ENCODE results near the gene KCNQ1. TPM values are rescaled to one million over a fixed set of nuclear protein-coding genes. Genes with fewer than 3 reads are reported as not detected.

KCNQ1 gene
- total and polyA plus RNA-seq, 2 donors (not counting 3 experiments of a cell fraction or from before 2014, with no cell fraction given) = 0.07 to 0.09 TPM

DNA sequence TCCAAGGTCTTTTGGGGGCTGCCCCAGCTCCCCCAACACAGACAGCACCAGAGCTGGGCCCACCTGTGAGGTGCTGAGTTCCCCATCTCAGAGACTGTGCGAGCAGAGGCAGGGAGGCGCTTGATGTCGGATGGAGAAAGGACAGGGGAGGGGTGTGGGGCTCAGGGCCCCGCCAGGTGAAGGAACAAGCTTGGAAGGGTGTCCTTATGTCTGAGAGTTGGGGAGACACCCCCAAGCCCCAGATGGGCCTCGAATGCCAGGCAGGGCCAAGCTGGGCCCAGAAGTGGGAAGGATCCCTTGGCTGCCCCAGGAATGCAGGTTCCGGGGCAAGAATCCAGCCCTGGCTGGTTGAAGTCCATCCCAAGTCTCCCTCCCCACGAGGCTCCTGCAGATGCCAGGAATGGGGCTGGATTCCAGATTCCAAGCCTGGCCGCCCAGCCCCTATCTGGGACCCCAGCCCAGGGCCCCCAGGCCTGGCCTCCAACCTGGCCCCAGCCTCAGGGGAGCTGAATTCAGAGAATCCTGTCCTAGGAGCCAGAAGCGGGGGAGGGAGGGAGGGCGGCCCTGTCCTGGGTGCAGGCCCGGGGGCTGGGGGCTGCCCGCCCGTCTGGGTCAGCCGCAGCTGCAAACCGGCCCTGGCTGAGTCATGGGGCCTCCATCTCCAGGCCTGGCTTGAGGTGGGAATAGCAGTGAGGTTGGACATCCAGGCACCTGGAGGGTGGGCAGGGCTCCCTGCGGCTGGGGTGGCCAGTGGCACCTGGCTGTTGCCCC lies 389.9 kb downstream of the KCNQ1 start:
- H3K4me1 ChIP-seq (ENCODE audit: control insufficient read depth, extremely low read depth, insufficient read depth, low read length) = no peaks in the 10 kb centered on the region
- no peak overlapping the region for H3K9ac ChIP-seq (replicated peaks; ENCODE audit: extremely low read depth, insufficient read depth, low read length)
- no peaks in the 10 kb centered on the region for H3K79me2 ChIP-seq (ENCODE audit: control insufficient read depth, insufficient read depth, low read length)
- no peak overlapping the region for H2AFZ ChIP-seq (ENCODE audit: low read depth, low read length)
- H3K36me3 ChIP-seq (ENCODE audit: control insufficient read depth in 2 of 2, extremely low read depth in 1 of 2, insufficient read depth in 2 of 2, low read length in 2 of 2) = no peaks in the 10 kb centered on the region
- BruUV-seq (replicated peaks) = no TSS peak
- ChIA-PET POLR2A (no interaction called here), CTCF (no interaction called here)
- DNase-seq (ENCODE audit: low read depth, low spot score) = no peak
- dilution Hi-C loops (cut with MboI; ENCODE audit: extremely low pct_ligation_motif_present, low sequenced_read_pairs) (no loop called here), intact Hi-C loops (cut with micrococcal nuclease) (no loop called here)
- FAIRE-seq = no peak
- H3K27me3 ChIP-seq (ENCODE audit: control insufficient read depth in 2 of 2, insufficient read depth in 2 of 2, low read length in 2 of 2) = no peaks in the 10 kb centered on the region
- no peak overlapping the region for H3K4me2 ChIP-seq (ENCODE audit: insufficient read depth, low read length)
- no peak overlapping the region for H3K27ac ChIP-seq (ENCODE audit: insufficient read depth, low read depth, low read length)
- no peaks in the 10 kb centered on the region for H4K20me1 ChIP-seq (replicated peaks; ENCODE audit: control insufficient read depth, extremely low read depth, insufficient read depth, low read length)
- no peak overlapping the region for H3K4me3 ChIP-seq (replicated peaks in 1 of 3; ENCODE audit: insufficient read depth in 1 of 3, low read depth in 1 of 3, low read length in 3 of 3)
- H3K9me1 ChIP-seq (replicated peaks; ENCODE audit: control insufficient read depth, extremely low read depth, insufficient read depth, low read length) = no peaks in the 10 kb centered on the region
- TF ChIP-seq, protein P1, sequence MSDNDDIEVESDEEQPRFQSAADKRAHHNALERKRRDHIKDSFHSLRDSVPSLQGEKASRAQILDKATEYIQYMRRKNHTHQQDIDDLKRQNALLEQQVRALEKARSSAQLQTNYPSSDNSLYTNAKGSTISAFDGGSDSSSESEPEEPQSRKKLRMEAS (IDR thresholded peaks at IDR 0.05; ENCODE audit: insufficient read depth, insufficient read length) = no peak
- TF ChIP-seq MYC (IDR thresholded peaks at IDR 0.05; ENCODE audit: low read depth, low read length) (no peak), POLR2AphosphoS5 (IDR thresholded peaks at IDR 0.05; ENCODE audit: insufficient read depth, low read depth, low read length) (no peak), FOS (IDR thresholded peaks at IDR 0.05; ENCODE audit: borderline replicate concordance, insufficient read depth, low read length) (no peak), CTCF (IDR thresholded peaks at IDR 0.05; ENCODE audit: extremely low read depth in 1 of 2, insufficient read depth in 1 of 2, low read depth in 1 of 2, low read length in 2 of 2) (no peak), GATA2 (IDR thresholded peaks at IDR 0.05; ENCODE audit: insufficient read depth, insufficient read length, low read depth, low read length) (no peak), JUN (IDR thresholded peaks at IDR 0.05; ENCODE audit: borderline replicate concordance, insufficient read depth, insufficient read length, low read depth) (no peak), POLR2A (IDR thresholded peaks at IDR 0.05; ENCODE audit: low read depth, low read length) (no peak), EZH2 (IDR thresholded peaks at IDR 0.05; ENCODE audit: borderline replicate concordance, low read depth, low read length, severe bottlenecking) (no peak)
- H3K9me3 ChIP-seq (replicated peaks; ENCODE audit: control insufficient read depth, insufficient read depth, low read length) = no peaks in the 10 kb centered on the region
